ENCODE results near the gene KRTAP12-2. TPM values are rescaled to one million over a fixed set of nuclear protein-coding genes. Genes with fewer than 3 reads are reported as not detected.

The KRTAP12-2 gene
- total and polyA plus RNA-seq, 10 donors, result not detected

GRCh38 chr21:44653123-44653522 is 13.6 kb downstream of the KRTAP12-2 start:
- TF ChIP-seq POLR2AphosphoS5 (IDR thresholded peaks at IDR 0.05) (no peak), POLR2A (IDR thresholded peaks at IDR 0.05) (no peak), CTCF (IDR thresholded peaks at IDR 0.05 in 8 of 11, conservative IDR thresholded peaks at IDR 0.05 in 3 of 11) (no peak)
- peaks cover 0 to 12% (median 1%) of the 10 kb centered on the region in 6 donors for H3K4me1 ChIP-seq
- H3K27me3 ChIP-seq (replicated peaks in 1 of 7), result peaks cover 0 to 24% (median 0%) of the 10 kb centered on the region in 7 donors
- DNase-seq, result no peak
- H3K4me3 ChIP-seq, result no peak overlapping the region
- intact Hi-C loops (cut with DNase I; ENCODE audit: low total_unique reads), result no loop called here
- H3K36me3 ChIP-seq, result no peaks in the 10 kb centered on the region
- peaks cover 0 to 23% (median 14%) of the 10 kb centered on the region in 8 donors for H3K9me3 ChIP-seq
- WGBS, 5 donors, result 70 to 80% (median 74%) methylated on average over 14 of the region's 14 CpGs
- no peak overlapping the region for H3K27ac ChIP-seq

GRCh38 chr21:44650973-44651675 is 15.6 kb downstream of the KRTAP12-2 start:
- intact Hi-C loops (cut with DNase I; ENCODE audit: low total_unique reads), result no loop called here
- peaks cover 0 to 35% (median 0%) of the 10 kb centered on the region in 7 donors for H3K27me3 ChIP-seq (replicated peaks in 1 of 7)
- no peak for DNase-seq
- H3K4me1 ChIP-seq, result no peaks in the 10 kb centered on the region
- no peaks in the 10 kb centered on the region for H3K36me3 ChIP-seq
- no peak overlapping the region for H3K4me3 ChIP-seq
- TF ChIP-seq POLR2A (IDR thresholded peaks at IDR 0.05), result no peak
- TF ChIP-seq CTCF (IDR thresholded peaks at IDR 0.05 in 8 of 11, conservative IDR thresholded peaks at IDR 0.05 in 3 of 11), result no peak
- TF ChIP-seq POLR2AphosphoS5 (IDR thresholded peaks at IDR 0.05), result no peak
- H3K27ac ChIP-seq, result no peak overlapping the region
- peaks cover 0 to 8% (median 5%) of the 10 kb centered on the region in 8 donors for H3K9me3 ChIP-seq
- WGBS, 5 donors, result 84 to 91% (median 90%) methylated on average over 12 of the region's 12 CpGs

- no peak for DNase-seq
- no peak overlapping the region for H3K4me3 ChIP-seq
- intact Hi-C loops (cut with DNase I; ENCODE audit: low total_unique reads), result no loop called here
- no peaks in the 10 kb centered on the region for H3K4me1 ChIP-seq
- no peaks in the 10 kb centered on the region for H3K36me3 ChIP-seq
- peaks cover 0 to 5% (median 3%) of the 10 kb centered on the region in 8 donors for H3K9me3 ChIP-seq
- H3K27me3 ChIP-seq (replicated peaks in 1 of 7), result peaks cover 0 to 35% (median 0%) of the 10 kb centered on the region in 7 donors
- WGBS, 5 donors, result 88 to 93% (median 91%) methylated on average over 20 of the region's 20 CpGs
- H3K27ac ChIP-seq, result no peak overlapping the region
- no peak for TF ChIP-seq POLR2AphosphoS5 (IDR thresholded peaks at IDR 0.05)
- TF ChIP-seq CTCF (IDR thresholded peaks at IDR 0.05 in 8 of 11, conservative IDR thresholded peaks at IDR 0.05 in 3 of 11), result no peak
Measured at GRCh38 chr21:44650265-44650972, 16.3 kb downstream of the KRTAP12-2 start.

- Histone ChIP-seq H3K4me3 (no peak overlapping the region), H3K27ac (no peak overlapping the region), H3K27me3 (replicated peaks in 1 of 7) (peaks cover 0 to 35% (median 0%) of the 10 kb centered on the region in 7 donors), H3K36me3 (no peaks in the 10 kb centered on the region), H3K9me3 (peaks cover 0 to 12% (median 11%) of the 10 kb centered on the region in 8 donors), H3K4me1 (no peaks in the 10 kb centered on the region)
- intact Hi-C loops (cut with DNase I; ENCODE audit: low total_unique reads), result no loop called here
- TF ChIP-seq POLR2AphosphoS5 (IDR thresholded peaks at IDR 0.05) (no peak), POLR2A (IDR thresholded peaks at IDR 0.05) (no peak), CTCF (IDR thresholded peaks at IDR 0.05 in 8 of 11, conservative IDR thresholded peaks at IDR 0.05 in 3 of 11) (no peak)
- no peak for DNase-seq
- WGBS, 5 donors, result 83 to 90% (median 88%) methylated on average over 14 to 18 of the region's 18 CpGs
Measured at GRCh38 chr21:44649521-44650100, 17.1 kb downstream of the KRTAP12-2 start.
